ENCODE results near the gene DEFB112. TPM values are rescaled to one million over a fixed set of nuclear protein-coding genes. Genes with fewer than 3 reads are reported as not detected.

DEFB112 gene
- total and polyA plus RNA-seq, 2 donors from 2014 or later = not detected

DNA sequence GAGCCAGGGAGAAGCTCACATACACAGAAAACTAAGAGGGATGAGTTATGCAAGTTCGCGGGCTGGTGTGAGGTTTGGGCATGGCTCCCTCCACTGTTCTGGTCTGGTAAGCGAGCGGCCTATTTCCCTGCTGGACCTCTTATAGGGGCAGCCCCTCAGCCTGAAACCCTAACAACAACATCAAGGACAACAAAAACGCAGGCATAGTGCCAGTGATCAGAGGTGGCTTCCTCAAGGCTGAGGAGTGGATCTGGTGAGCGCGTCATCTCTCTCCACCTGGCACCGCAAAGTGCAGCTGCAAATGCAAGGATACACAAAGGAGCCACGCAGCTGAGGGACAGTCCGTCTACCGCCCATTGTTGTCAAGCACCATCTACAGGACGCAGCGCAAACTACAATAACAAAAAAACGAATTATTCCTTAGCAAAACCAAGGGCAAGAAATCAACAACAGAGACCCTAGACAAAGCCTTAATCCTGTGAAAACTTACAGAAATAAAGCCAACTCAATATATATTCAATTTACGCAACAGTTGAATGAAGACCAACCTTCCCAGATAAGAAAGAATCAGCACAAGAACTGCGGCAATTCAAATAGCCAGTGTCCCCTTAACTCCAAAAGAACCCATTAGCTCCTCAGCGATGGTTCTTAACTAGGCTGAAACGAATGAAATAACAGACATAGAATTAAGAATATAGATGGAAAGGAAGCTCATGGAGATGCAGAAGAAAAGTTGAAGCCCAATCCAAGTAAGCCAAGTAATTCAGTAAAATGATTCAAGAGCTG, 18.8 kb downstream of the DEFB112 start:
- Histone ChIP-seq H3K36me3 (ENCODE audit: control insufficient read depth in 2 of 3, insufficient read depth in 3 of 3, low read length in 3 of 3) (no peaks in the 10 kb centered on the region), H3K27me3 (ENCODE audit: control insufficient read depth, insufficient read depth, low read length) (no peaks in the 10 kb centered on the region), H3K9me3 (ENCODE audit: control insufficient read depth in 2 of 3, insufficient read depth in 1 of 3, low read length in 3 of 3) (no peaks in the 10 kb centered on the region), H3K4me1 (ENCODE audit: control insufficient read depth in 2 of 3, insufficient read depth in 2 of 3, low read depth in 1 of 3, low read length in 3 of 3) (no peaks in the 10 kb centered on the region), H3K9ac (ENCODE audit: low read length in 3 of 3) (no peak overlapping the region), H3K27ac (ENCODE audit: low read depth in 2 of 2, low read length in 2 of 2) (no peak overlapping the region), H3K4me3 (ENCODE audit: low read length in 3 of 3) (no peak overlapping the region)
- intact Hi-C loops (cut with DNase I) = no loop called here
- TF ChIP-seq, protein P1, sequence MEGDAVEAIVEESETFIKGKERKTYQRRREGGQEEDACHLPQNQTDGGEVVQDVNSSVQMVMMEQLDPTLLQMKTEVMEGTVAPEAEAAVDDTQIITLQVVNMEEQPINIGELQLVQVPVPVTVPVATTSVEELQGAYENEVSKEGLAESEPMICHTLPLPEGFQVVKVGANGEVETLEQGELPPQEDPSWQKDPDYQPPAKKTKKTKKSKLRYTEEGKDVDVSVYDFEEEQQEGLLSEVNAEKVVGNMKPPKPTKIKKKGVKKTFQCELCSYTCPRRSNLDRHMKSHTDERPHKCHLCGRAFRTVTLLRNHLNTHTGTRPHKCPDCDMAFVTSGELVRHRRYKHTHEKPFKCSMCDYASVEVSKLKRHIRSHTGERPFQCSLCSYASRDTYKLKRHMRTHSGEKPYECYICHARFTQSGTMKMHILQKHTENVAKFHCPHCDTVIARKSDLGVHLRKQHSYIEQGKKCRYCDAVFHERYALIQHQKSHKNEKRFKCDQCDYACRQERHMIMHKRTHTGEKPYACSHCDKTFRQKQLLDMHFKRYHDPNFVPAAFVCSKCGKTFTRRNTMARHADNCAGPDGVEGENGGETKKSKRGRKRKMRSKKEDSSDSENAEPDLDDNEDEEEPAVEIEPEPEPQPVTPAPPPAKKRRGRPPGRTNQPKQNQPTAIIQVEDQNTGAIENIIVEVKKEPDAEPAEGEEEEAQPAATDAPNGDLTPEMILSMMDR (IDR thresholded peaks at IDR 0.05; ENCODE audit: borderline replicate concordance, extremely low read depth, insufficient read depth) = no peak
- FAIRE-seq (no peak), DNase-seq (peak in 2 of 5 donors; percentile 3 to 20)

DNA sequence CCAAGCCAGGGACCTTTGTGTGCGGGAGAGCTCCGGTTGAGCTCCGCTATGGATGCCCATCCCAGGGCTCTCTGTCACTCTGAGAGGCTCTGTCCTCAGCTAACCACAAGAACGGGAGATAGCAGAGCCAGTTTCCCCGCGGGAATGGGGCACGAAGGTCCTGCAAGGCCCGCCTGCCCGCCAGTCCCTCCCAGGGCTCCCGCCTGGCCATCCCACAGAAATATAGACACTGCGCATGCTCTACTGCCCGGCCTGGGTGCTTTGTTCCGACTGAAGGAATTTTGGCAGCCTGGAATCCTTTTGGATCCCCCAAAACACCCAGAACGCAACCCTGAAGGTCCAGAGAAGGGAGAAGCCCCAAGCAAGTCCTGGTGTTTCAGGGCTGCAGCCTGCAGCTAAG, 19.4 kb downstream of the DEFB112 start:
- H3K4me1 ChIP-seq (ENCODE audit: control insufficient read depth in 2 of 3, insufficient read depth in 2 of 3, low read depth in 1 of 3, low read length in 3 of 3) = no peaks in the 10 kb centered on the region
- H3K27me3 ChIP-seq (ENCODE audit: control insufficient read depth, insufficient read depth, low read length) = no peaks in the 10 kb centered on the region
- FAIRE-seq (no peak), DNase-seq (peak in 1 of 5 donors; percentile 40)
- H3K4me3 ChIP-seq (ENCODE audit: low read length in 3 of 3) = no peak overlapping the region
- H3K36me3 ChIP-seq (ENCODE audit: control insufficient read depth in 2 of 3, insufficient read depth in 3 of 3, low read length in 3 of 3) = no peaks in the 10 kb centered on the region
- TF ChIP-seq, protein P1 (IDR thresholded peaks at IDR 0.05; ENCODE audit: borderline replicate concordance, extremely low read depth, insufficient read depth) = no peak
- H3K27ac ChIP-seq (ENCODE audit: low read depth in 2 of 2, low read length in 2 of 2) = no peak overlapping the region
- intact Hi-C loops (cut with DNase I) = no loop called here
- no peak overlapping the region for H3K9ac ChIP-seq (ENCODE audit: low read length in 3 of 3)
- H3K9me3 ChIP-seq (ENCODE audit: control insufficient read depth in 2 of 3, insufficient read depth in 1 of 3, low read length in 3 of 3) = no peaks in the 10 kb centered on the region

DNA sequence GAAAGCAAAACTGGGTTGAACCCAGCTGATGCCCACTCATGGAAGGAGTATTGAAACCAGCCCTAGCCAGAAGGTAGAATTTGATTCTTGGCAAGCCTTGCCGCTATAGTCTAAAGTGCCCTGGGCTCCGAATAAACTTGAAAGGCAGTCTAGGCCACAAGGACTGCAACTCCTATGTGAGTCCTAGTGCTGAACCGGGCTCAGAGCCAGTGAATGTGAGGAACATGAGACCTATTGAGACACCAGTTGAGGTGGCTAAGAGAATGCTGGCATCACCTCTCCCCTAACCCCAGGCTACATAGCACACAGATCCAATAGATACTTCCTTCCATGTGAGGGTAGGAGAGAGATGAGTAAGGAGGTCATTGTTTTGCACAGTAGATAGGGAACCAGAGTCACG, 24.5 kb downstream of the DEFB112 start:
- Histone ChIP-seq H3K4me3 (ENCODE audit: low read length in 3 of 3) (no peak overlapping the region), H3K4me1 (ENCODE audit: control insufficient read depth in 2 of 3, insufficient read depth in 2 of 3, low read depth in 1 of 3, low read length in 3 of 3) (no peaks in the 10 kb centered on the region), H3K36me3 (ENCODE audit: control insufficient read depth in 2 of 3, insufficient read depth in 3 of 3, low read length in 3 of 3) (no peaks in the 10 kb centered on the region), H3K9me3 (ENCODE audit: control insufficient read depth in 2 of 3, insufficient read depth in 1 of 3, low read length in 3 of 3) (no peaks in the 10 kb centered on the region), H3K27me3 (ENCODE audit: control insufficient read depth, insufficient read depth, low read length) (no peaks in the 10 kb centered on the region), H3K27ac (ENCODE audit: low read depth in 2 of 2, low read length in 2 of 2) (no peak overlapping the region), H3K9ac (ENCODE audit: low read length in 3 of 3) (no peak overlapping the region)
- intact Hi-C loops (cut with DNase I) = no loop called here
- DNase-seq = no peak
- TF ChIP-seq, protein P1 (IDR thresholded peaks at IDR 0.05; ENCODE audit: borderline replicate concordance, extremely low read depth, insufficient read depth) = no peak
- no peak for FAIRE-seq
